Fibroblast of villous mesenchyme (primary cell): ENCODE data around the gene KLHDC8A. TPM values are rescaled to one million over a fixed set of nuclear protein-coding genes. Genes with fewer than 3 reads are reported as not detected.
"Not testable (repeated sequence)": the region's sequence is repeated elsewhere in the genome, so short reads cannot be mapped to it uniquely, and the experiment has no call there.

Experiments used
- DNase-seq: peaks from one replicate; pipeline ENCODE4 v3.0.0-alpha.2; 2010; ENCODE audit warnings: low read depth
- H3K4me3 ChIP-seq: 2 replicates; pipeline ENCODE4 v1.5.1; 2011; ENCODE audit warnings: low read depth, mild to moderate bottlenecking, low read length
- CTCF ChIP-seq: IDR thresholded peaks from 2 replicates; pipeline ENCODE4 v1.5.1; 2012; ENCODE audit warnings: low read depth, mild to moderate bottlenecking, low read length; ENCODE audit not compliant: insufficient read depth
- total RNA-seq: library from RNA; depleted of rRNA; stranded (reverse); fragments of >200 nt; gene quantifications from 2 replicates; pipeline ENCODE4 v1.2.3, GENCODE V29; 2012

The KLHDC8A gene
- total RNA-seq, 1 donor: not detected

- no peak for TF ChIP-seq CTCF
- H3K4me3 ChIP-seq: no peak overlapping the region
- DNase-seq: no peak
Measured at GRCh38 chr1:205391386-205391785, 34.7 kb upstream of the KLHDC8A start.

DNA sequence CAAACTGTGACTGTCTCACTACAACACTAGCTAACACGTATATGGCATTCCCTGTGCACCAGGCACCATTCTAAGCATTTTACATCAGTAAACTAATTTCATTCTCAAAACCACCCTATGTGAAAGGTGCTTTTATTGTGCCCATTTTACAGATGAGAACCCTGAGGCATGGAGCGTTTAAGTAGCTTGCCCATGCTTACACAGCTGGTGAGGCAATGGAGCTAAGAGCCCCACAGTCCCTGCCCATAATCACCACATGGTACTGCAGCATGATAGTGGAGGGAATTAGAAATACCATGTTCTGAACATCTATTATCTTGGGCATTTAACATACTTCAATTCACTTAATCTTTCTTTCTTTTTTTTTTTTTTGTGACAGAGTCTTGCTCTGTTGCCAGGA lies 31.1 kb upstream of the KLHDC8A start:
- TF ChIP-seq CTCF: no peak
- H3K4me3 ChIP-seq: no peak overlapping the region
- no peak for DNase-seq

DNA sequence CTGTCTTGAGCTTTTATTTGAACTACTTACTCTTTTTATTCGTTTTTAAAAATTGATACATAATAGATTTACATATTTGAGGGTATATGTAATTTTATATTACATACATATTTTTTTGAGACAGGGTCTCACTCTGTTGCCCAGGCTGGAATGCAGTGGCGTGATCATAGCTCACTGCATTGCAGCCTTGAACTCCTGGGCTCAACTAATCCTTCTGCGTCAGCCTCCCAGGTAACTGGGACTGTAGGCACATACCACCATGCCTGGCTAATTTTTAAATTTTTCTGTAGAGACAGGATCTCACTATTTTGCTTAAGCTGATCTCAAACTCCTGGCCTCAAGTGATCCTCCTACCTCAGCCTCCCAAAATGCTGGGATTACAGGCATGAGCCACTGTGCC lies 26.3 kb upstream of the KLHDC8A start:
- H3K4me3 ChIP-seq, DNase-seq: not testable (repeated sequence)

DNA sequence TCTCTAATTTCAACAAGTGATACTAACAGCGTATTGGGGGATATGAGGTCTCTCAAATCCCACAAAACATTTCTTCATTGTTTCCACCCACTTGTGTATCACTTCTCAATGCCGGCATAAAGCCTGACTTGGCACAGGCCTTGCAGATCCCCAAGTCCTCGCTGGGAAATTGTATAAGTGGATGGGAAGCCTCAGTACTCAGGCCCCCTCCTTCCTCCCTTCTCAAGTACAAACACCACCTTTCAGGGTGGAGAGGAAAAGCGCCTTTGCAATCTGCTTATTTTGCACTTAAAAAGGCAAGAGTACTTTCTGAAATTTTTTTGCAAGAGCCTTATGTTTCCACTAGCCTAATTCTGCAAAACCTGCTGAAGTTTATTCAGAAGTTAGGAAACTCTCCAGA lies 25.8 kb upstream of the KLHDC8A start:
- no peak overlapping the region for H3K4me3 ChIP-seq
- no peak for DNase-seq
- TF ChIP-seq CTCF: no peak

DNA sequence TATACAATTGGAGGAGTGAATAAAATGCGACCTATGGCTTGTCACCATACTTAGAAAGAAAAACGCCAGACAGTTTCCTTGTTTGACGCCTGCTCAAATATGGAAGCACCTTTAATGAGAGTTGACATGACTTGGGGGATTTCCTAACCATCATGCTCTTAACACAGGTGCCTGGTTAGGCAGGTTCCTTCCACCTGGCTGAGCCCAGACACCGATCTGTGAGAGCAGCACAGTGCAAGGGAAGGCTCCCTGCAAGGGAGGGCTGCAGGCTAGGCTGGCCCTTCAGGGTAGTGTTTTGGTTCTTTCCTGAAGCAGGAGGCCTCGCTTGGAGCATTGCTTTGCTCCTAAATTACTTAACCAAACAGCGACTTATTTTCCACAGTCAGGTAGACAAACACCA lies 24.6 kb upstream of the KLHDC8A start:
- no peak for TF ChIP-seq CTCF
- H3K4me3 ChIP-seq: no peak overlapping the region
- DNase-seq: no peak

DNA sequence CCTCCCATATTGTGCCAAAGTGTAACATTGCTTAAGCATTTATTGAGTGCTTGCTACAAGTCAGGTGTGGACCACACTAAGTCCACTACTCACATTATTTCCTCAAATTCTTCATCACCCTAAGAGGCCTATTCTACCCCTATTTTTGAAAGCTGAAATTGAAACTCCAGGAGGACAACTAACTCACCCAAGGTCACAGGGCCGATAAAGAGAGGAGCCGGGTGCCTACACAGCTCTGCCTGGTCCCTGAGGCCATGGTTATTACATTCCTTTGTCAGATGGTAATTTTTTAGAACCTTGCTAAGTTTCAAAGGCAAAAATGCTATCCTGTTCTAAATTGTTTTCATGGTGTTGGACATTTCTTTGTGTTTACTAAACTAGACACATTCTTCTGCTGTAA lies 24.2 kb upstream of the KLHDC8A start:
- no peak for TF ChIP-seq CTCF
- no peak overlapping the region for H3K4me3 ChIP-seq
- no peak for DNase-seq

DNA sequence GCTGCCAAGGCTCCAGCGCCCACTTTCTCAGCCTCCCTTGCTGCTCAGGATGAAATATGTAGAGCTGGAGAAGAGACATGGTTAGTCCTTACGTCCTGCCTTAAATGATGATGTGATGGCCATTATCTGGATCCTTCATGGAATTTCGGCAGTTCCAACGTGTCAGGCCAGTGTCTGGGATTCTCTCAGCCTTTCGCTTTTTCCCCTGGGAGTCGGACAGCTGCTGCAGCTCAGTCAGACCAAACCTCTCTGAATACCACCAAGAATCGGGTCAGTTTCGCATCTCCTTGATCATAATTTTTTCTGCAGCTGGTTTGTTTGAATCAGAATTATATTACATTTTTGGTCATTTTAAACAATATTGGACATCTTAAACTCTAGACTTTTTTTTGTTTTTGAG lies 22.3 kb upstream of the KLHDC8A start:
- DNase-seq: no peak
- no peak overlapping the region for H3K4me3 ChIP-seq
- no peak for TF ChIP-seq CTCF
